Left ventricle myocardium inferior (tissue), 1 donor: ENCODE data around the gene CRABP2. TPM values are rescaled to one million over a fixed set of nuclear protein-coding genes. Genes with fewer than 3 reads are reported as not detected.

Experiments used
- DNase-seq: peaks from one replicate; pipeline ENCODE4 v3.0.0-alpha.2; 2020
- H3K27ac ChIP-seq: fragments of 200-600 bp; replicated peaks from 2 replicates; pipeline ENCODE4 v1.8.0; 2021
- H3K27me3 ChIP-seq: fragments of 200-600 bp; 2 replicates; pipeline ENCODE4 v1.8.0; 2021; ENCODE audit warnings: low read depth
- H3K36me3 ChIP-seq: fragments of 200-600 bp; 2 replicates; pipeline ENCODE4 v1.8.0; 2021
- H3K4me1 ChIP-seq: fragments of 200-600 bp; 2 replicates; pipeline ENCODE4 v1.8.0; 2021
- H3K4me3 ChIP-seq: fragments of 200-600 bp; 2 replicates; pipeline ENCODE4 v1.8.0; 2021; ENCODE audit warnings: mild to moderate bottlenecking, moderate library complexity
- H3K9me3 ChIP-seq: fragments of 200-600 bp; replicated peaks from 2 replicates; pipeline ENCODE4 v1.8.0; 2021
- intact Hi-C: fragments of 100-400 bp; cut with micrococcal nuclease; formaldehyde crosslinking; loops from one replicate; pipeline ENCODE4 v1.11.0; 2022
- total RNA-seq: library from RNA; stranded (reverse); fragmentation: NEBNext Ultra II Directional; extraction: Animal tissue kit (Norgen Biotek cat#: 25700); gene quantifications from one replicate; pipeline ENCODE4 v1.2.1, GENCODE V29; 2021
- TF ChIP-seq, protein P1 (sequence below): fragments of 200-600 bp; IDR thresholded peaks from 2 replicates; pipeline ENCODE4 v1.8.0; 2021; ENCODE audit warnings: antibody characterized with exemption, mild to moderate bottlenecking, borderline replicate concordance
- donor health status: DM: no; HTN: yes; CAD: no; lungs with severe emphysema.

CRABP2 gene
- total RNA-seq, 1 donor from 2014 or later = 0.60 TPM

- intact Hi-C loops = no loop called here
- H3K27ac ChIP-seq = no peak overlapping the region
- H3K4me1 ChIP-seq = peaks cover 23% of the 10 kb centered on the region
- H3K9me3 ChIP-seq = no peaks in the 10 kb centered on the region
- no peaks in the 10 kb centered on the region for H3K36me3 ChIP-seq
- TF ChIP-seq, protein P1, sequence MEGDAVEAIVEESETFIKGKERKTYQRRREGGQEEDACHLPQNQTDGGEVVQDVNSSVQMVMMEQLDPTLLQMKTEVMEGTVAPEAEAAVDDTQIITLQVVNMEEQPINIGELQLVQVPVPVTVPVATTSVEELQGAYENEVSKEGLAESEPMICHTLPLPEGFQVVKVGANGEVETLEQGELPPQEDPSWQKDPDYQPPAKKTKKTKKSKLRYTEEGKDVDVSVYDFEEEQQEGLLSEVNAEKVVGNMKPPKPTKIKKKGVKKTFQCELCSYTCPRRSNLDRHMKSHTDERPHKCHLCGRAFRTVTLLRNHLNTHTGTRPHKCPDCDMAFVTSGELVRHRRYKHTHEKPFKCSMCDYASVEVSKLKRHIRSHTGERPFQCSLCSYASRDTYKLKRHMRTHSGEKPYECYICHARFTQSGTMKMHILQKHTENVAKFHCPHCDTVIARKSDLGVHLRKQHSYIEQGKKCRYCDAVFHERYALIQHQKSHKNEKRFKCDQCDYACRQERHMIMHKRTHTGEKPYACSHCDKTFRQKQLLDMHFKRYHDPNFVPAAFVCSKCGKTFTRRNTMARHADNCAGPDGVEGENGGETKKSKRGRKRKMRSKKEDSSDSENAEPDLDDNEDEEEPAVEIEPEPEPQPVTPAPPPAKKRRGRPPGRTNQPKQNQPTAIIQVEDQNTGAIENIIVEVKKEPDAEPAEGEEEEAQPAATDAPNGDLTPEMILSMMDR = no peak
- H3K4me3 ChIP-seq = no peak overlapping the region
- DNase-seq = no peak
- H3K27me3 ChIP-seq = peaks cover 6% of the 10 kb centered on the region
Observed at GRCh38 chr1:156711011-156711817, 5.8 kb upstream of the CRABP2 start.

DNA sequence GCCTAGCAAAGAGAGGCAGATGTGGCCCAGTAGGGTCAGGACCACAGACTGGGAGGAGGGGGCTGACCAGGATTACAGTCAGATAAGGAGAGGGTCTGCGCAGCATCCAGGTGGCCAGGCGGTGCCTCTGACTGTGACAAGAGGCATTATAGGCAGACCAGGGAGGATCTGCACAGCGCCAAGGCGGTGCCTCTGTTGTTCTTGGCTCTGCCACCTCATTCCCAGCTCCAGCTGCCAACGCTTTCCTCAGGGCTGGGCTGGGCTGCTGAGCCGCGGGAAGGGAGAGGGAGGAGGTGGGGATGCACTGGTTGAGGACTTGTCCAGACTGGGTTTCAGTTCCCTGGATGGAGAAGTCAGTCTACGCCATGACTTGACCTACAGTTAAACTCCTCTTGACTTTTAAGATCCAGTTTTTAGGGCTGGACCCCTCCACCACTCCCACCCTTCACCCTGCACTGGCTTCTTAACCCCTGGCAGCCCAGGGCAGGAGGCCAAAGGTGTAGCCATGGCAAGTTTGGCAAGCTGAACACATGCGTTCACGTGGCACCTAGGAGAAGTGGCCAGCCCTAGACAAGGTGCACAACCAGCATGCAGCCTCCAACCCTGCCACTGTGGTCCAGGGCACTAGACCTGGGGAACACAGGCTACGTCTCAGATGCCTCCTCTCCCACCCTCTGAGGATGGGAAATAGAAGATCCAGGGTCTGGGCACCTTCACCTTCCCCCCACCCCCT, 4.5 kb upstream of the CRABP2 start:
- TF ChIP-seq, protein P1 = no peak
- Histone ChIP-seq H3K9me3 (no peaks in the 10 kb centered on the region), H3K4me3 (no peak overlapping the region), H3K27me3 (peaks cover 19% of the 10 kb centered on the region), H3K36me3 (no peaks in the 10 kb centered on the region), H3K4me1 (peaks cover 35% of the 10 kb centered on the region), H3K27ac (peak overlapping the region; percentile 52)
- DNase-seq = peak; percentile 58
- intact Hi-C loops = no loop called here

DNA sequence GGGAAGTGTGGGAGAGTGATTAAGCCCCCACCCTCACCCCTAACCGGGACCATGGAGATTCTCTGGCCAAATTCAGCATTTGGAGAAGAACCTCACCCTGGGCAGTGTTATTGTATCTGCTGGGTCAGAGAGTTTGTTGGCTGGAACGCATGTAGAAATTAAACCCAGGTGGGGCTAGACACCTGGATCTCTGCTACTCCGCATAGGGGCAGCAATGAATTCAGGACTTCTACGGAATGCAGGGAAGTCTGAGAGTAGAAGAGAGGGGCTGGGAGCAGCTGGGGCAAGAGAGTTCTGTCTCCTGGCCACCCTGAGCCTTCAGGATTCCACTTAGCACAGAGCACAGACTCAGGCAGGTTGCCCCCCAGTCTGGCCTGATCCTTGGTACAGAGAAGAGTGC, 3.6 kb upstream of the CRABP2 start:
- TF ChIP-seq, protein P1 = no peak
- Histone ChIP-seq H3K9me3 (no peaks in the 10 kb centered on the region), H3K4me3 (no peak overlapping the region), H3K4me1 (peaks cover 42% of the 10 kb centered on the region), H3K27me3 (peaks cover 28% of the 10 kb centered on the region), H3K36me3 (no peaks in the 10 kb centered on the region), H3K27ac (peak overlapping the region; percentile 52)
- DNase-seq = no peak
- intact Hi-C loops = no loop called here

DNA sequence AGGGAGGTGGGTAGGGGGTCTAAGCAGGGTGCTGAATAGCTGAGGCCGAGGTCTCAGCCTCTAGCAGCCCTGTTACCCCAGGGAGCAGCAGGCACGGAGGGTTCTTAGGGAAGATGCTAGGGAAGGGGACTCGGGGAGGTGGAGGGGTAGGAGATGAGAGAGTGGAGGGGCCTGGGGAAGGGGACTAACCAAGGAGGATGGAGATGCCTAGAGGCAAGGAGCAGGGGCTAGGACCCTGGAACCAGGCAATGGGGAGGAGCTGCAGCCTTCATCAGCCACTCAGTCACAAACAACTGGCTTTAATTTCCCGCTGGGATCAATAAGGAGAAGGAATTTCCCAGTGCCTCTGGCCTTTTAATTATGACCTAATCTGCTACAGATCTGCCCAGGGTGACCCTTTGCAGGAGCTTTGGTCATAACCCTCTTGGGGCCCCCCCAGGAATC, 2.9 kb upstream of the CRABP2 start:
- TF ChIP-seq, protein P1 = no peak
- no peaks in the 10 kb centered on the region for H3K9me3 ChIP-seq
- peak overlapping the region; percentile 73 for H3K27ac ChIP-seq
- peaks cover 36% of the 10 kb centered on the region for H3K27me3 ChIP-seq
- H3K36me3 ChIP-seq = no peaks in the 10 kb centered on the region
- DNase-seq = no peak
- peaks cover 42% of the 10 kb centered on the region for H3K4me1 ChIP-seq
- H3K4me3 ChIP-seq = no peak overlapping the region
- intact Hi-C loops = no loop called here

- Histone ChIP-seq H3K4me1 (peaks cover 42% of the 10 kb centered on the region), H3K4me3 (no peak overlapping the region), H3K27me3 (peaks cover 42% of the 10 kb centered on the region), H3K27ac (peak overlapping the region; percentile 73), H3K36me3 (no peaks in the 10 kb centered on the region), H3K9me3 (no peaks in the 10 kb centered on the region)
- no peak for DNase-seq
- intact Hi-C loops = no loop called here
- TF ChIP-seq, protein P1 = no peak
Observed at GRCh38 chr1:156707417-156708217, 2.2 kb upstream of the CRABP2 start.
